ENCODE data around the gene GNAI2. TPM values are rescaled to one million over a fixed set of nuclear protein-coding genes. Genes with fewer than 3 reads are reported as not detected.

GNAI2 gene
- polyA plus RNA-seq, 3 donors = 914 to 1,492 (median 1,165) TPM

DNA sequence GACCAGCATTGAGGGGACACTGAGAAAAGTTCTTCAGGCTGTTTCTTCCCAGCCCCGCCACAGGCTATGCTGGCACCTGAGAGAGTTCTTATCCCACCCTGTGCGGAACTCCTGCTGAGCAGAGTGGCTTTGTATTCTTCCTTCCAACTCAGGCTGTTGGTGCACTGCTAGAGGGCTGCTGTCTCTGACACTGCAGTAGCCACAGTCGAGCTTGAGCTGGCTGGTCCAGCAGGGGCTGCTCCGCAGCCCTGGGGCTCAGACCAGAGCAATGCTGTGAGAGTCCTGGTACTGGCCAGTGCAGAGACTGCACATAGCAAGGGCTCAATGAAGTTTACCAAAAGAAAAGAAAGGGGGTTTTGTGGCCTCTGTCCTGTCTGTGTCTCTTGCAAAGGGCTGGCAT, 3.6 kb downstream of the GNAI2 start:
- Mint-ChIP-seq H3K27me3 (ENCODE audit: low read depth in 3 of 3) (peaks cover 0 to 1% (median 0%) of the 10 kb centered on the region in 3 donors), H3K4me3 (peak overlapping the region; percentile 99 to 100), H3K4me1 (peaks cover 70% of the 10 kb centered on the region), H3K27ac (peak overlapping the region; percentile 56 to 98 (median 95)), H3K9me3 (peaks cover 0 to 2% (median 0%) of the 10 kb centered on the region in 7 donors), H3K36me3 (peaks cover 29 to 62% of the 10 kb centered on the region in 2 donors)
- H3K27me3 ChIP-seq (ENCODE audit: control insufficient read depth in 2 of 2, insufficient read depth in 2 of 2, low read length in 2 of 2) = no peaks in the 10 kb centered on the region
- intact Hi-C loops (cut with micrococcal nuclease) = no loop called here
- H3K9ac ChIP-seq (ENCODE audit: insufficient read depth, low read length, poor library complexity, severe bottlenecking) = peak overlapping the region; percentile 89
- H3K79me2 ChIP-seq (ENCODE audit: insufficient read depth, low read length) = peaks cover 93% of the 10 kb centered on the region
- H3K36me3 ChIP-seq (replicated peaks in 1 of 2; ENCODE audit: control insufficient read depth in 1 of 2, insufficient read depth in 2 of 2, low read length in 2 of 2) = peaks cover 21 to 22% of the 10 kb centered on the region in 2 donors
- peak overlapping the region; percentile 98 to 100 for H3K27ac ChIP-seq (ENCODE audit: low read depth in 1 of 2, low read length in 2 of 2)
- peaks cover 74 to 76% of the 10 kb centered on the region in 2 donors for H3K4me1 ChIP-seq (ENCODE audit: control insufficient read depth in 1 of 2, insufficient read depth in 2 of 2, low read length in 2 of 2)
- H3K4me3 ChIP-seq (replicated peaks in 1 of 3; ENCODE audit: low read depth in 2 of 3, low read length in 3 of 3) = peak overlapping the region in 1 of 3 experiments; percentile 100
- no peak overlapping the region for H2AFZ ChIP-seq (ENCODE audit: insufficient read depth, low read depth, low read length, poor library complexity, severe bottlenecking)
- H3K9me3 ChIP-seq (replicated peaks in 1 of 2; ENCODE audit: control insufficient read depth in 1 of 2, insufficient read depth in 1 of 2, low read length in 2 of 2) = no peaks in the 10 kb centered on the region
- WGBS (ENCODE audit: insufficient coverage) = 83% methylated on average over 4 of the region's 4 CpGs
- H3K4me2 ChIP-seq (replicated peaks; ENCODE audit: extremely low read depth, low read length, poor library complexity, severe bottlenecking) = peak overlapping the region; percentile 96
- no peak for DNase-seq
- TF ChIP-seq, protein P1, sequence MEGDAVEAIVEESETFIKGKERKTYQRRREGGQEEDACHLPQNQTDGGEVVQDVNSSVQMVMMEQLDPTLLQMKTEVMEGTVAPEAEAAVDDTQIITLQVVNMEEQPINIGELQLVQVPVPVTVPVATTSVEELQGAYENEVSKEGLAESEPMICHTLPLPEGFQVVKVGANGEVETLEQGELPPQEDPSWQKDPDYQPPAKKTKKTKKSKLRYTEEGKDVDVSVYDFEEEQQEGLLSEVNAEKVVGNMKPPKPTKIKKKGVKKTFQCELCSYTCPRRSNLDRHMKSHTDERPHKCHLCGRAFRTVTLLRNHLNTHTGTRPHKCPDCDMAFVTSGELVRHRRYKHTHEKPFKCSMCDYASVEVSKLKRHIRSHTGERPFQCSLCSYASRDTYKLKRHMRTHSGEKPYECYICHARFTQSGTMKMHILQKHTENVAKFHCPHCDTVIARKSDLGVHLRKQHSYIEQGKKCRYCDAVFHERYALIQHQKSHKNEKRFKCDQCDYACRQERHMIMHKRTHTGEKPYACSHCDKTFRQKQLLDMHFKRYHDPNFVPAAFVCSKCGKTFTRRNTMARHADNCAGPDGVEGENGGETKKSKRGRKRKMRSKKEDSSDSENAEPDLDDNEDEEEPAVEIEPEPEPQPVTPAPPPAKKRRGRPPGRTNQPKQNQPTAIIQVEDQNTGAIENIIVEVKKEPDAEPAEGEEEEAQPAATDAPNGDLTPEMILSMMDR (IDR thresholded peaks at IDR 0.05) = no peak
- peaks cover 77% of the 10 kb centered on the region for H4K20me1 ChIP-seq (ENCODE audit: insufficient read depth, low read length)

DNA sequence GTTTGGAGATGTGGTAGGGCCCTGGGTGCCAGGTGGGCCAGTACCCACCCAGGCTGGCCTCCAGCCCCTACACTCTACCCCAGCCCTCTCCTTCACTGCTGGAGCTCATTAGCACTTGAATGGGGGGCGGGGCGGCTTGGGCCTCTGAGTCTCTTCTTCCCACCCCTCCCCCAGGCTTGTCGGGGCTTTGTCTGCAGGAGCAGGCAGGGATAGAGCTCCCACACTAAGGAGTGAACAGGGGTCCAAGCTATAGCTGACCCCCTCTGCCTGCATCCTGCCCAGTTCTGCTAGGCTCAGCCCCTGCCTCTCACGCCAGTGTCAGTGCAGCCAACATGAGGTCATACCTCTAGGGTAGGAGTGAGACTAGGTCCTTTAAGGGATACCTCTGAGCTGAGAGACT, 5.2 kb downstream of the GNAI2 start:
- Histone ChIP-seq H3K27ac (ENCODE audit: low read depth in 1 of 2, low read length in 2 of 2) (peak overlapping the region; percentile 98 to 100), H3K4me2 (replicated peaks; ENCODE audit: extremely low read depth, low read length, poor library complexity, severe bottlenecking) (peak overlapping the region; percentile 77), H3K9ac (ENCODE audit: insufficient read depth, low read length, poor library complexity, severe bottlenecking) (peak overlapping the region; percentile 97), H3K79me2 (ENCODE audit: insufficient read depth, low read length) (peaks cover 100% of the 10 kb centered on the region), H4K20me1 (ENCODE audit: insufficient read depth, low read length) (peaks cover 92% of the 10 kb centered on the region), H3K4me1 (ENCODE audit: control insufficient read depth in 1 of 2, insufficient read depth in 2 of 2, low read length in 2 of 2) (peaks cover 79 to 82% of the 10 kb centered on the region in 2 donors), H3K9me3 (replicated peaks in 1 of 2; ENCODE audit: control insufficient read depth in 1 of 2, insufficient read depth in 1 of 2, low read length in 2 of 2) (no peaks in the 10 kb centered on the region), H3K27me3 (ENCODE audit: control insufficient read depth in 2 of 2, insufficient read depth in 2 of 2, low read length in 2 of 2) (no peaks in the 10 kb centered on the region), H2AFZ (ENCODE audit: insufficient read depth, low read depth, low read length, poor library complexity, severe bottlenecking) (no peak overlapping the region), H3K36me3 (replicated peaks in 1 of 2; ENCODE audit: control insufficient read depth in 1 of 2, insufficient read depth in 2 of 2, low read length in 2 of 2) (peaks cover 22 to 25% of the 10 kb centered on the region in 2 donors), H3K4me3 (replicated peaks in 1 of 3; ENCODE audit: low read depth in 2 of 3, low read length in 3 of 3) (peak overlapping the region in 1 of 3 experiments; percentile 73)
- peak overlapping the region; percentile 96 to 98 (median 98) for H3K27ac Mint-ChIP-seq
- peaks cover 77% of the 10 kb centered on the region for H3K4me1 Mint-ChIP-seq
- DNase-seq = no peak
- WGBS (ENCODE audit: insufficient coverage) = 87% methylated on average over 3 of the region's 4 CpGs
- peaks cover 33 to 73% of the 10 kb centered on the region in 2 donors for H3K36me3 Mint-ChIP-seq
- peaks cover 0 to 3% (median 1%) of the 10 kb centered on the region in 3 donors for H3K27me3 Mint-ChIP-seq (ENCODE audit: low read depth in 3 of 3)
- H3K4me3 Mint-ChIP-seq = peak overlapping the region; percentile 66 to 84
- peaks cover 0 to 2% (median 0%) of the 10 kb centered on the region in 7 donors for H3K9me3 Mint-ChIP-seq
- TF ChIP-seq, protein P1 (IDR thresholded peaks at IDR 0.05) = no peak
- intact Hi-C loops (cut with micrococcal nuclease) = no loop called here
